ENCODE measurements around the gene MYCBPAP.

GRCh38 chr17:50502301-50502990, 5.8 kb upstream of the MYCBPAP start:
- TF ChIP-seq POLR2A (IDR thresholded peaks at IDR 0.05) = no peak
- TF ChIP-seq CTCF (IDR thresholded peaks at IDR 0.05) = no peak

Data from testis (tissue), 2 donors.